Activated CD4-positive, alpha-beta T cell treated with anti-CD3 and anti-CD28 coated beads for 1 hour (primary cell): ENCODE results near the gene PIM3.

ENCODE experiments used
- DNase-seq: peaks from one replicate; pipeline ENCODE4 v3.0.0-alpha.2; 2020

The PIM3 gene

DNA sequence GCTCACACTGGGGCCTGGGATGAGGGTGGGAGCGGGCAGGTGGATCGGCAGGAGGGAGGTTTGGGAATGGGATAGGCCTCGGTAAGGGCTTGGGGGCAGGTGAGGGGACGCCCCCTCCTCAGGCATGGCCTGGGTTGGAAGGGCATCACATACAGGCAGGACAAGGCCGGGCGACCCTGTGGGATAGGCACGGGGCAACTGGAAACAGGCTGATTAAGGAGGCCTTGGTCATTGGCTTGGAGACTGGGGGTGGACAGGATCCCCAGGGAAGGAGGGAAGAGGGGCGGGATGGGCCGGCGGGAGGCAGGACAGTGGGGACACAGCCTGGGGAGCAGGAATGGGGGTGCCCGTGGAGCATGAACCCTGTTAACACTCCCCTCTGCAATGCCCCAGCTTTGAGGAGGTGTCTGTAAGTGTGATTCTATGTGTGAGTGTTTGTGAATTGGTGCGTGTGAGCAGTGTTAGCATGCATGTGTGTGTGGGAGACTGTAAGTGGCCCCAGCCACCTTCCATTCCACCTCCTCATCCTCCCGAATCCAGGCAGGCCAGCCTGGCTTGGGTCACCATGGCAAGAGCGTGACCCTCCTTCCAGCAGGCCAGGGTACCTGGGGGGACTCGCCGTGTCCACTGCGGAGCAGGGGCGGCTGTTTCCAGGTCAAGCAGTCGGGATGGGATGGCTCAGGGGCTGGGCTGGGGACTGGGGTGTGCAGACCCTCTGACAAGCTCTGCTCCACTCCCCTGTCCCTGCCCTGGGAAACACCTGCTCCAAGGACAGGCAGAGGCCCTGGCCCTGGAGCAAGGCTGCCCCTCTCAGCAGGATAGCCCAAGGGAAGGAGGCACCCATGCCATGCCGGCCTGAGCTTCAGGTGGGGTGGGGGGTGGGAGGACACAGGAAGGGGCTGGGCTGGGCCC lies 3.4 kb upstream of the PIM3 start:
- DNase-seq: no peak

DNA sequence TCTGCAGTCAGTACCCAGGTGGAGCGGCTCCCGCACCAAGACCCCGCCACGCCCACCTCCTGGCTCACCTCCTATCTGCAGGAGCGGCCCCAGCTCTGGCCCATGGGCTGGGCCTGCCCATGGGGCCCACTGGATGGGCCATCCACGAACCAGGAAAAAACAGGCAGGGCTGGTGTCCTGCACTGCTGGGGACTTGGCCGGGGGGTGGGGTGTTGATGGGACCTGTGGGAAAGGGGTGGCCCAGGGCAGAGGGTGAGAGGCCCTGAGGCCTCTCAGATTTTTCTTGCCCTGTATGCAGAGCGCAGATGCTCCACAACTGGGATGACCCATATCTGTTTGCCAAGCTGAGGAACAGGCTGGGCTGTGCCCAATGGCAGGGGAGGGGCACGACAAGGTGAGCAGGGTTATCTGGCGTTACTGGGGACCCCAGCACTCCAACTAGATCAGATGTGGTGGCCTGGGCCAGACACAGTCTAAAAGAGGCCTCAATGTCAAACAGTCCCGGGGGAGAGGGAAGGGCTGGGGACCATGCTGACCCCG lies 2.7 kb upstream of the PIM3 start:
- DNase-seq: no peak

DNA sequence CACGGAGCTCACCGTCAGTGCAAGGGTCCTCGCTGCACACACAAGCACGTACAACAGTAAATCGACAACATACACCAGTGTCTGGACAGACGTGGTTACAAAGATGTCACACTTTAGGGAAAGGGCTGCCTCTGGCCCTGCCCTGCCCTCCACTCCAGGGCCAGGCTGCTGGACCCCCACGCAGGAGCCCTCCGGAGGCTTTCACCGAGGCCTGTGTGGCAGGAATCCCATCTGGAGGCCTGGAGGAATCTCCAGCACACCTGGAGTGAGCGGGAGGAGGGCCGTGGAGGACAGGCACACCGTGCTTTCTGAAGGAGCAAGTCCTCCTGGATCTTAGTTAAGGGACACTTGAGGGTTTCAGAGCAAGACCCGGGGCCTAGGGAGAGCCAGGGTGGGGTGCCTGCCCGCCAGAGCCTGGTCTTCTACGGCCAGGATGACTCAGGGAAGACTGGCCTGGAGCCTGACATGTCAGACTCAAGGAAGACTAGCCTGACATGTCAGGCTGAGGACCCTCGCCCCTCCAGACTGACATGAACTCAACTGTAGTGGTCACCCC lies 2.1 kb upstream of the PIM3 start:
- DNase-seq: no peak

DNA sequence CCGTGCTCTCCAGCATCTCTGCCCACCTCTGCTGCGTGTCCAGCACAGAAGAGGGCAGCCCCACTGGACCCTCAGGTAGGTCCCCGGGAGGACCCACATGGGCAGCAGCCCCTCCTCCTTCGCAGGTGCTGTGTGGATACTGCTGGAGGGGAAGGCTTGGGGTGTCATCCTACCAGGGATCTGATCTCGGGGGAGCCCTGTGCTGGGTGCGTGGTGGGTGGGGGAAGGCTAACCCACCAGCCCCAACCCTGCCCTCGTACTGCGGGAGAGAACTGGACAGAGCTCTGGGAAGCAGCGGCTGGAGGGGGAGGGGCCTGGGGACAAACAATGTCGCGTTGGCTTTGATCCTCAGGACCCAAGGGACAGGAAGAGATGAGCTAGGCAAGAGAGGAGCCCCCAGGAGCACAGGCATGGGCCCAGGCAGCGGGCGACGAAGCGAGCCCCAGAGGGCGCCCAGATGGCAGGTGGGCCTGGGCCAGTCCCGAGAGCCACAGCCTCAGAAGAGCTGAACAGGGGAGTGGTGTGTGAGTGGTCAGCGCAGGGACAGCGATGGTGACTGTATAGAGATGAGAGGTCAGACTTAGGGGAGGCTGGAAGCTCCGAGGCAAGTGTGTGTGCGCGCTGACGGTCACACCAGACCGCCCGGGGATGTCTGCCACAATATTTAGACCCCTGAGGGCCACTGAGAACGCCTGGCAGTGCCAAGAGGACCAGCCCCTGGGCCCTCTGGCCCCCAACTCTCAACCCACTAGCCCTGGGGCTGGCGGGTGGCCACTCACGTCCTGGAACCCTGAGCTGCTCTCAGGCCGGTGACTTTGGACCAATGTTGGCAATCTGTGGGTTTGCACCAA lies 1.4 kb upstream of the PIM3 start:
- DNase-seq: no peak

DNA sequence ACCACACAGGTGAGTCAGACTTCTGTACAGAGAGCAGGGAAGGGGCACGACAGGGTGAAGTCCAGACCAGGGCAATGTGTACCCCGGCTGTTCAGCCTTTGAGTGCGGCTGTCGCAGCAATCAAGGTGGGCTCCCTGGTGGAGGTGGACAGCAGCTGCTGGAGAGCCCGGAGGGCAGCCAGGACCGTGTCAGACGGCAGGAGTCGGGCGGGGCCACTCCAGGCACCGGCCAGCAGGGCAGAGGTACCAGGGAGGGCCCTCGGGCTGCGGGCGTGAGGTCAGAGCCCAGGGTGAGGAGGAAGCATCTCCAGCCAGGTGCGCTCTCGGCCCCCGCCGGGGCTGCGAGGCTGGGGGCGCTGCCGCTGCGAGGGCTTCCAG lies 802 bp upstream of the PIM3 start:
- no peak for DNase-seq

DNA sequence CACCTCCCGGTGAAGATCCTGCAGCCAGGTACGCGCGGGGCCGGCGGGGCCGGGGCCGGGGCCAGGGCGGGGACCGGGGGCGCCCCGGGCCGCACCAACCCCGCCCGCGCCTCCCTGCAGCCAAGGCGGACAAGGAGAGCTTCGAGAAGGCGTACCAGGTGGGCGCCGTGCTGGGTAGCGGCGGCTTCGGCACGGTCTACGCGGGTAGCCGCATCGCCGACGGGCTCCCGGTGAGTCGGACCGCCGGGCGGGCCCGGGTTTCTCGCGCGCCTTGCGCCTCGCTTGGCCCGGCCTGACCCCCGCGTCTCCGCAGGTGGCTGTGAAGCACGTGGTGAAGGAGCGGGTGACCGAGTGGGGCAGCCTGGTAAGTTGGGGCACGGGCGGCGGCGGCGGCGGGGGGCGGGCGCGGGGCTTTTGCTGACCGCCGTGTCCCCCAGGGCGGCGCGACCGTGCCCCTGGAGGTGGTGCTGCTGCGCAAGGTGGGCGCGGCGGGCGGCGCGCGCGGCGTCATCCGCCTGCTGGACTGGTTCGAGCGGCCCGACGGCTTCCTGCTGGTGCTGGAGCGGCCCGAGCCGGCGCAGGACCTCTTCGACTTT lies 531 bp downstream of the PIM3 start:
- peak; percentile 34 for DNase-seq

DNA sequence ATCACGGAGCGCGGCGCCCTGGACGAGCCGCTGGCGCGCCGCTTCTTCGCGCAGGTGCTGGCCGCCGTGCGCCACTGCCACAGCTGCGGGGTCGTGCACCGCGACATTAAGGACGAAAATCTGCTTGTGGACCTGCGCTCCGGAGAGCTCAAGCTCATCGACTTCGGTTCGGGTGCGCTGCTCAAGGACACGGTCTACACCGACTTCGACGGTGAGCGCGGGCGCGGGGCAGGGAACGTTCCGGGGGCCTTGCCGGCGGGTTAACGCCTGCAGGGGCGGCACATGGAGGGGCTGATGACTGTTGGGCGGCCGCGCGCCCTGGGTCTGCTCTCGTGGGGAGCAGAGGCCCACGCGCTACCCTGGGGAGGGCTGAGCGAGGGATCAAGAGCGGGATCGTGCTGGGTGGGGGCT lies 1.0 kb downstream of the PIM3 start:
- no peak for DNase-seq

DNA sequence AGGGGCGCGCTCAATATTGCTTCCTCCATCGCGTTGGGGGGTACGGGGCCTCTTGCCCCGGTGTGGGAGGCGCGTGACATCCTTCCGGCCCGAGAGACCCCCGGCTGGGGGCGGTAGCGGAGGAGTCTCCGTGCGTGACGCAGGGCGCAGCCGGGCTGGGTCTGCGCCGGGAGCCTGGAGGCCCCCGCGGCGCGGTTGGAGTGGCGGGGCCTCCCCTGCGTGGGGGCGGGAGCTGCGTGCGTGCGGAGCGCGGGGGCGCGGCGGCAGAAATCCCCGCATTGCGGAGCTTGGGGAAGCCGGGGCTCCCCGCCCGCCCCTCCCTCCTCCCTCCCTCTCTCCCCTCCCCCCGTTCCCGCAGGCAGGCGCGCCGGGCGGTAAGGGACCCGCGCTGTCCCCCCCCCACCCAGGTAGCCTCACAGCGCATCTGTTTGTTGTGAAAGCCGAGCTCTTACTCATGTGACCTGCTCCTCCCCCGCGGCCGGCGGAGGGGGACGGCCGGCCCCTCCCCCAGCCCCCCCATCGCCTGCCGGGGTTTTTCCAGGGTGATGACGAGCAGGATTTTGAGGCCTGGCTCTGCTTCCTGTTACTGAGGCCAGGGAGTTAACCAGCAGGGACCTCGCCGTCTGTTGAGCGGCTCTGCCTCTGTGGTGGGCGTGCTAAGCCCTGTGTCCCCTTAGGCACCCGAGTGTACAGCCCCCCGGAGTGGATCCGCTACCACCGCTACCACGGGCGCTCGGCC lies 1.6 kb downstream of the PIM3 start:
- DNase-seq: peak; percentile 72

DNA sequence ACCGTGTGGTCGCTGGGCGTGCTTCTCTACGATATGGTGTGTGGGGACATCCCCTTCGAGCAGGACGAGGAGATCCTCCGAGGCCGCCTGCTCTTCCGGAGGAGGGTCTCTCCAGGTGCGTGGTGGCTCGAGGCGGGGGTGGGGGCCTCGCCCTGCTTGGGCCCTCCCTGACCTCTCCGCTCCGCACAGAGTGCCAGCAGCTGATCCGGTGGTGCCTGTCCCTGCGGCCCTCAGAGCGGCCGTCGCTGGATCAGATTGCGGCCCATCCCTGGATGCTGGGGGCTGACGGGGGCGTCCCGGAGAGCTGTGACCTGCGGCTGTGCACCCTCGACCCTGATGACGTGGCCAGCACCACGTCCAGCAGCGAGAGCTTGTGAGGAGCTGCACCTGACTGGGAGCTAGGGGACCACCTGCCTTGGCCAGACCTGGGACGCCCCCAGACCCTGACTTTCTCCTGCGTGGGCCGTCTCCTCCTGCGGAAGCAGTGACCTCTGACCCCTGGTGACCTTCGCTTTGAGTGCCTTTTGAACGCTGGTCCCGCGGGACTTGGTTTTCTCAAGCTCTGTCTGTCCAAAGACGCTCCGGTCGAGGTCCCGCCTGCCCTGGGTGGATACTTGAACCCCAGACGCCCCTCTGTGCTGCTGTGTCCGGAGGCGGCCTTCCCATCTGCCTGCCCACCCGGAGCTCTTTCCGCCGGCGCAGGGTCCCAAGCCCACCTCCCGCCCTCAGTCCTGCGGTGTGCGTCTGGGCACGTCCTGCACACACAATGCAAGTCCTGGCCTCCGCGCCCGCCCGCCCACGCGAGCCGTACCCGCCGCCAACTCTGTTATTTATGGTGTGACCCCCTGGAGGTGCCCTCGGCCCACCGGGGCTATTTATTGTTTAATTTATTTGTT lies 2.4 kb downstream of the PIM3 start:
- DNase-seq: no peak

DNA sequence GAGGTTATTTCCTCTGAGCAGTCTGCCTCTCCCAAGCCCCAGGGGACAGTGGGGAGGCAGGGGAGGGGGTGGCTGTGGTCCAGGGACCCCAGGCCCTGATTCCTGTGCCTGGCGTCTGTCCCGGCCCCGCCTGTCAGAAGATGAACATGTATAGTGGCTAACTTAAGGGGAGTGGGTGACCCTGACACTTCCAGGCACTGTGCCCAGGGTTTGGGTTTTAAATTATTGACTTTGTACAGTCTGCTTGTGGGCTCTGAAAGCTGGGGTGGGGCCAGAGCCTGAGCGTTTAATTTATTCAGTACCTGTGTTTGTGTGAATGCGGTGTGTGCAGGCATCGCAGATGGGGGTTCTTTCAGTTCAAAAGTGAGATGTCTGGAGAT lies 3.1 kb downstream of the PIM3 start:
- no peak for DNase-seq

DNA sequence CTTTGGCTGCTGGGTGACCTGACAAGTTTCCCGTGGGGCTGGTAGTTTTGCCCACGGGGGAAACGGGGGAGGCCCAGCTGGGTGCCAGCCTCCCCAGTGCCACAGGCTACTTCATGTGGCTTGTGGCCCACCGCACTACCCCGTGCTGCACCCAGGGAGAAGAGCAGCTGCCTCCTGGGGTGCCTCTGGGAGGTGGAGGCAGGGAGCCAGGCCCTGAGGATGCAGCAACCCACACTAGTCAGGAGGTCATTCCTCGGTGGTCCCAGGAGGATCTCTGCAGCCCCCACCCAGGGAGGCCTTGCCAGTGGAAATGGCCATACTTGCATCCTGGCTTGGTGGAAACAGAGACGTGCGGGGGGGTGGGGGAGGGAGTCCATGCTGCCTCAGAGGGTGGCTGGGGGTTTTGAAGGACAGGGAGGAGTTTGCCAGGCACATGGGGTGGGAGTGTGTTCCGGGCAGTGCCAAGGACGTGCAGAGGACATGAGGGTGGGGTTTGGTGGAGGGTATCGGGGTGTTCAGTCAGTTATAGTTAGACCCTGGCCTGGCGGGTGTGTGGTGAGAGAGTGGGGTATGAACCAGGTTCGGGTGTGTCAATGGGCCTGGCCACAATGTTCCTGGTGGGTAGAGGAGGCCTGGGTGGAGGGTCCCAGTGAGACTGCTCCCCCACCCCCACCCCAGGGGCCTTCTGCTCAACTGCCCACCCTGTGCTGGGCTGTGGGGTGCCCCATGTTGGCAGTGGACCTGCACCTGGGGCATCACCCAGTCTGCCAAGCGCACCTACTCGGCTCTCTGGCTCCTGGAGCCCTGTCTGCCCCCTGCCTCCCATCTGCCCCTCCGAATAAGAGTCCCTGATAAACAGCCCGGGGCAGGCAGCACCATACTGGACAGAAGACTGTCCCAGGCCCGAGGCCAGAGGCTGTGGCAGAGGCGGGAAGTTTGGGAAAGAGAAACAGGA lies 3.8 kb downstream of the PIM3 start:
- DNase-seq: peak; percentile 13

DNA sequence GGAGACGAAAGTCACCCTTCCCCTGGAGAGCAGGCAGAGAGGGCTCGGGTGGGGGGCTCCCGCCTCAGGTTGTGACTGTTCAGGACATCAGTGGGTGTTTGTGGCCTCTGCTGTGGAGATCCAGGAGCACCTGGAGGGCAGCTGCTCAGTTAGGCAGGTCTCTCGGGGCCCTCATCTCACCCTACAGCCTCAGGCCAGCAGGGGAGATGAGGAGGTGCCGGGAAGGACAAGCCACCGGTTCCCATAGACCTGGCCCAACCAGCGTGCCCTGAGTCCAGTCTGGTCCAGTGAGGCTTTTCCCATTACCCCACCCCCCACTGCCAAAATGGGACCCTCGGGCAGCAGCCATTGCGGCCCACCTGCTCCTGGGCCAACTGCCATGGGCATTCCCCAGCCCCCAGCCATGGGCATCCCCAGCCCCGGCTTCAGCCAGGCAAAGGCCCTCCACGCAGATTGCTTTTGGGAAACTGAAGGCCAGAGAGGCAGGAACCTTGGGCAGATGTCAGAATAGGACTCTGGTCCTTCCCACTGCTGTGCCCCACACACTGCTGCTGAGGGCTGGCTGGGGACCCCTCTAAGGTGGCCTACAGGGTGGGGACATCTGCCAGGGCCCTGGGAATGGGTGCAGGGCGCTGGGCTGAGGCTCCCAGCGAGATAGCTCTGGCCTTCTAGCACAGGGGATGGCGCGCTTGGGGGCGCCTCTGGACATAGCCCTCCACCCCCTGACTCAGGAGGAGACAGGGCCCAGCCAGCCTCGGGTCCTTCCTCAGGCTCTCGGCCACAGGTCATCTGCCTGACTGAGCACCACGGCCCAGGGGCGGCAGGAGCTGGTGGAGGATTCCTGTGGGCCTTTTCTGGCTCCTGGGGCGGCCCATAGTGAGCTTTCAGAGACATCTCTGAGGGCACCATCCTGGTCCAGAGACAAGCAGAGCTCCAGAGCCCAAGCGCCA lies 4.8 kb downstream of the PIM3 start:
- DNase-seq: peak; percentile 16

DNA sequence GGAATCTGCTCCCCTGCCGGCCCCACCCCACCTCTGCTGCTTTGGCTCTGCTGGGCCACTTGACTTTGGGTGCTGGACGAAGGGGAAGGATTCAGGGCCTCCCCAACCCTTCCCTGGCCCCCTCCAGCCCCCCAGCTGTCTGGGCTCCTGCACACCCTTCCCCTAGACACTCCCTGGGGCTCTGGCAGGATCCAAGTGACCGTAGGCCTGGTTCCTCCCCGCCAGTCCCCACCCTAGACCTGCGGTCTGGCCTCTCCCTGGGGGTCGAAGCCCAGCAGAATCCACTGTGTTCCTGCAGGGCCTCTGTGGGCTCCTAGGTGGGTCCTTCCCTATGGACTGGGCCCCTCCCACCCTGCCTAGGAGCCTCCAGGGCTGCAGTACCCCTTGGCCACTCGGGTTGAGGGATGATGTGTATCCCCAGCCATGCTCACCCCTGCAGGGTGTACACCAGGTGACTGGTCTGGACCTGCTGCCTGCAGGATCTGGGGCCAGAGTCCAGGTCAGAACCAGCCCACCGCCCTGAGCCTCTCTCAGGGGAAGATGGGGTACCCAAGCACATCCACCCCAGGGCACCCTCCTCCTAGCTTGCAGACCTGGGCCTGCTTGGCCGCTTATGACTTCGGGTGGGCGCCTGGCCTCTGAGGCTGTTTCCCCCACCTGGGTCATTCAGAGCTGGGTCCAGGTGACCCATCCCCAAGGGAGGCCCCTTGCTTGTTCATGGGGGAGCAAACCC lies 5.6 kb downstream of the PIM3 start:
- DNase-seq: no peak

DNA sequence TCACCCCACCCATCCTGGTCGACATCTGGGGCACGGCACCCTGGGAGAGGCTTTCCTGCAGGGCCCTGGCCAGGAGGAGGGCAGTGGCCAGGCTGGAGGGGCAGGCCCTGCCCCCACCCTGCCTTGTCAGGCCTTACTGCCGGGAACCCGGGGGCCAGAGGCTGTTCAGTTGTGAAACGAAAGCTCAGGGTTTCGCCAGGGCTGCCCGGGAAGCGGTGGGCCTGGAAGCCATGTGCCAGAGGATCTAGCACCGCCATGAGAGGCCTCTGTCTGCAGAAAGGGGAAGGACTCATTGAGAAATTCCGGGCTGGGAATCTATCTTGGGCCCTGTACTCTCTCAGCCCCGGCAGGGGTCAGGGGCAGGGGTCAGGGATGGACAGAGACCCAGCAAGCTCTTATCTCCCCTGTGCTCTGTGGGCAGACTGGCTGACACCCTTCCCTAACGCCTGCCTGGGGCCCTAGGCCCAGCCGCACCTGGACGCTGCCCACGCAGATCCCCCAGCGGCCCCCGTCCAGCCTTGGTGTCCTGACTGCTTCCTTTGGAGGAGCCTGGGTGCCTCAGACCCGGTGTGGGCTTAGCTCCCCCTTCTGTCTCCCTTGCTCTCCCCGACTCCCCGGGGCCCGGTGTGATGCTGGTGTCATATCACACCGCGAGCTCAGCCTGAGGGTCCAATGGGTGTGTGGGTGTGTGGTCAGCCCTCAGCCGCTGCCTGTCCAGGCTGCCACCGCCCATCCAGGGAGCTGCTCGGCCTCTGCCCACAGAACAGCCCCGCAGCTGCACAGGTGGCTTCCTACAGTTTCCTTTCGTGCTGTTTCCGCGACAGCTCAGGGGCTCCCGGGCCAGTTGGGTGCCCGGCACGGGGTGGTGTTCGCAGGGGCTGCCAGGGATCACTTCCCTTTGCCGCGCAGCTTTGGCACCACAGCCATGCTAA lies 6.5 kb downstream of the PIM3 start:
- DNase-seq: peak; percentile 24

DNA sequence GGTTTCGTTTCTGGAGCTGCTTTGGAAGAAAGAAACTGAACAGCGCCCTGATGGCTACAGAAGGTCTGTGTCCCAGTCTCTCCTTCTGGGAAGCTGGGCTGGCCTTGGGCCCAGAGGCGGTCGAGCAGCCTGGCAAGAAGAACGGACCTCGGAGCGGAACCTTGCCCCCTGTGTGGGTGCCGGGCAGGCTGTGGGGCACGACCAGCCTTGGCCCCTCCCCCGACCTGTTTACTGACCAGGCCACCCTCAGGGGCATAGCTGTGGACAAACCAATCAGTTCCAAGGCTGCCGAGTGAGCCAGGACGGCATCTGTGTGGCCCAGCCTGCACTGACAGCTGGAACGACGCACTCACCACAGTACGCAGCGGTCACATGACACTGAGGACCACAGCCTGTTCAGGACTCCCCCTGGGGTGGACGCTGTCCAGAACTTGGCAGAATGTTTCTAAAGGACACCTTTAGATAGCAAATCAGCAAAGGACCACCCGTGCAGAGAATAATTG lies 7.2 kb downstream of the PIM3 start:
- no peak for DNase-seq

DNA sequence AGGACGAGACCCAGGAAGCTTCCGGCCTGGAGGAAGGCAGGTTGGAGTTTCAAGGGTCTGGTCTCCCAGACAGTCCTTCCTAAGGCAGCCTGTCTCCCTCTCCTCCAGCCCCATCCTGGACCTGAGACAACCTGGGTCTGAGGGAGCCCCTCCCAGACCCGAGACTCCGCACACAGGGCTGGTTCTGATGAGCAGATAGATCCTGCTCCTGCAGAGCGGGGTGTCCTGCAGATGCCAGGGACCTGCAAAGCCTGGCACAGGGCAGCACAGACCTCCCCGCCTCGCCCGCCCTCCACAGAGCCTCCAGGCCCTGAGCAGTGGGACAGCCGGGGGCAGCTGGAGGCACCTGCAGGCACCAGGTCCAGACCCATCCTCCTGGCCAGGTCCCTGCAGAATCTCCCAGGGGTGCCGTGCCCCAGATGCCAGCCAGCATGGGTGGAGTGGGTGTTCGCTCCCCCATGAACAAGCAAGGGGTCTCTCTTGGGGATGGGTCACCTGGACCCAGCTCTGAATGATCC lies 7.8 kb downstream of the PIM3 start:
- no peak for DNase-seq
